ENCODE measurements around the gene CSTPP1.
"Not testable (repeated sequence)": the region's sequence is repeated elsewhere in the genome, so short reads cannot be mapped to it uniquely, and the experiment has no call there.

Gene CSTPP1

DNA sequence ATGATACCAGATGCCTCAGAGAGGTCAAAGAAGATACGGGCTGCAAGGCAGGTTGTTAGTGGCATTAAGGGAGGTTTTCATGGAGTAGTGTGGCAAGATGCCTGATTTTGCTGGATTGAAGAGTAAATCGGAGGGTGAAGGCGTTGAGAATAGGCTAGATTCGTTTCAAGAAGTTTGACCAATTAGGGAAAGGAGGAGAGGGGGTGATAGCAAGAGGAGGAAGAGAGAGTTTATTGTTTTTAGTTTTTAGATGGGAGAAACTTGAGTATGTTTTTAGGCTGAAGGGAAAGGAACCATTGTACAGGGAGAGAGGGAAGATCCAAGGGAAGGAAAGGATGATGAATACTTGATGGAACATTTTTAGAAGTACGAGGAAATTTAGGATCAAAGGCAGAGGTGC is 16.5 kb downstream of the CSTPP1 start:
- Mint-ChIP-seq H3K4me3 (no peak overlapping the region), H3K27ac (no peak overlapping the region), H3K27me3 (ENCODE audit: low read depth) (no peaks in the 10 kb centered on the region), H3K36me3 (ENCODE audit: low read depth) (no peaks in the 10 kb centered on the region), H3K4me1 (ENCODE audit: low read depth) (peaks cover 10% of the 10 kb centered on the region), H3K9me3 (no peaks in the 10 kb centered on the region)
- no peak for DNase-seq (ENCODE audit: low spot score)

DNA sequence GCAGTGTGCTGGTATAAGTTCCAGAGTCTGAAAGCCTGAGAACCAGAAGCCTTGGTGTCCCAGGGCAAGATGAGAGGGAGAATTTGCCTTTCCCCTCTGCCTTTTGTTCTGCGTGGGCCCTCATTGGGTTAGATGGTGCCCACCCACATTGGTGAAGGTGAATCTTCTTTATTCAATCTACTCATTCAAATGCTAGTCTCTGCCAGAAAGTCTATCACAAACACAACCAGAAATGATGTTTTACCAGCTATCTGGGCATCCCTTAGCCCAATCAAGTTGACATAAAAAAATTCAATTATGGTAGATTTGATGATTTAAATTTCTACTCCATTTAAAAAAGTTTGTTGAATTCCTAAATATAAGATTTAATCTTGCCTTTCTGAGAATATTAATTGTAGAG is 22.2 kb downstream of the CSTPP1 start:
- DNase-seq (ENCODE audit: low spot score), result no peak
- H3K4me3 Mint-ChIP-seq, result no peak overlapping the region
- peaks cover 9% of the 10 kb centered on the region for H3K9me3 Mint-ChIP-seq
- peaks cover 12% of the 10 kb centered on the region for H3K36me3 Mint-ChIP-seq (ENCODE audit: low read depth)
- no peaks in the 10 kb centered on the region for H3K4me1 Mint-ChIP-seq (ENCODE audit: low read depth)
- H3K27ac Mint-ChIP-seq, result no peak overlapping the region
- no peaks in the 10 kb centered on the region for H3K27me3 Mint-ChIP-seq (ENCODE audit: low read depth)

DNA sequence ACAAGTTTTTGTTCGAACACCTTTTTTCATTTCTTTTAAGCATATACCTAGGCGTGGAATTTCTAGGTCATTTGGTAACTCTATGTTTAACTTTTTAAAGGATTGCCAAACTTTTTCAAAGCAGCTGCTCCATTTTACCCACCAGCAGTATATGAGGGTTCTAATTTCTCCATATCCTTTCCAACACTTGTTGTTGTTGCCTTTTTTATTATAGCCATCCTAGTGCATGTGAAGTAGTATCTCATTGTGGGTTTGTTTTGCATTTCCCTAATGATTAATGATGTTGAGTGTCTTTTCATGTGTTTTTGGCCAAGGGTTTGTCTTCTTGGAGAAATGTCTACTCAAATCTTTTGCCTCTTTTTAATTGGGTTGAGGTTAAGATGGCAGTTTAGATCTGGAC is 24.5 kb downstream of the CSTPP1 start:
- Mint-ChIP-seq H3K9me3 (peaks cover 9% of the 10 kb centered on the region), H3K27ac (no peak overlapping the region), H3K4me1 (ENCODE audit: low read depth) (no peaks in the 10 kb centered on the region), H3K27me3 (ENCODE audit: low read depth) (no peaks in the 10 kb centered on the region), H3K36me3 (ENCODE audit: low read depth) (peaks cover 14% of the 10 kb centered on the region), H3K4me3 (no peak overlapping the region)
- DNase-seq (ENCODE audit: low spot score), result no peak

DNA sequence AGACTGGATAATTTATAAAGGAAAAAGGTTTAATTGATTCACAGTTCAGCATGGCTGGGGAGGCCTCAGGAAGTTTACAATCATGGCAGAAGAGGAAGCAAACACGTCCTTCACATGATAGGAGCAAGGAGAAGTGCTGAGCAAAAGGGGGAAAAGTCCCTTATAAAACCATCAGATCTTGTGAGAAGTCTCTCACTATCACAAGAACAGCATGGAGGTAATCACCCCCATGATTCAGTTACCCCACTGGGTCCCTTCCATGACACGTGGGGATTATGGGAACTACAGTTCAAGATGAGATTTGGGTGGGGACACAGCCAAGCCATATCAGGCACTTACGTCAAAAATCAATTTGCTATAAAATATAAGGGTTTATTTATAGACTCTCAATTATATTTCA is 25.3 kb downstream of the CSTPP1 start:
- not testable (repeated sequence) for H3K9me3 Mint-ChIP-seq; H3K27me3 Mint-ChIP-seq (ENCODE audit: low read depth); H3K27ac Mint-ChIP-seq; H3K4me1 Mint-ChIP-seq (ENCODE audit: low read depth); DNase-seq (ENCODE audit: low spot score); H3K4me3 Mint-ChIP-seq
- H3K36me3 Mint-ChIP-seq (ENCODE audit: low read depth), result peaks cover 14% of the 10 kb centered on the region

DNA sequence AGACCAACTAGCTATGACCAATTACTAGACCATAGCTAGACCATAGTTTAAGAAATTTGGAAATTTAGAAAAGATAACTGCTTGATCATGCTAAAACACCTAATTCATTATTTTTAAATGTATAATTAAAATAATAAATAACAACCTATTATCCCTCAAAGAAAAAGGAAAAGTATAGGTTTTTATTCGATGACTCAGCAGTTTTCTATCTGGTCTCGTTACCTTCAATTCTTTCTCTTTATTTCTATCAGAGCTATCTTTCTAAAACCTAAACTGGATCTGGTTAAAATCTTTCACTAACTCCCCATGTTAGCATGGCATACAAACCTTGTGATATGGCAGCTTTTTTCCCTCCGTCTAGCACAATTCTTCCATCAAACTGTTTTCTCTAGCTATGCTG is 27.3 kb downstream of the CSTPP1 start:
- Mint-ChIP-seq H3K4me3 (no peak overlapping the region), H3K9me3 (peaks cover 9% of the 10 kb centered on the region), H3K36me3 (ENCODE audit: low read depth) (peaks cover 14% of the 10 kb centered on the region), H3K27ac (no peak overlapping the region), H3K27me3 (ENCODE audit: low read depth) (no peaks in the 10 kb centered on the region), H3K4me1 (ENCODE audit: low read depth) (no peaks in the 10 kb centered on the region)
- DNase-seq (ENCODE audit: low spot score), result no peak

DNA sequence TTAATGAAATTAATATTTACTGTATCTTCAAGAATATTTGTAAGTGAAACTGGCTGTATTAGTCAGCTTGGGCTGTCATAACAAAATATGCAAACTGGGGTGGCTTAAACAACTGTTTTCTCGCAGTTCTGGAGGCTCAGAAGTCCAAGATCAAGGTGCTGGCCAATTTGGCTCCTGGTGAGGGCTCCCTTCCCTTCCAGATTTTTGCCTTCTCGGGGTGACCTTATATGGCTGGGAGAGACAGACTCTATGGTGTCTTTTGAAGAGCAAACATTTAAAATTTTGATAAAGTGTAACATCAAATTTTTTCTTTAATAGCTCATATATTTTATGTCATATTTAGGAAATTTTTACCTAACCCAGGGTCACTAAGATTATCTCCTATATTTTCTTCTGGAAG is 30.2 kb downstream of the CSTPP1 start:
- Mint-ChIP-seq H3K9me3 (peaks cover under 1% of the 10 kb centered on the region), H3K4me3 (no peak overlapping the region), H3K36me3 (ENCODE audit: low read depth) (peaks cover 10% of the 10 kb centered on the region), H3K27ac (no peak overlapping the region), H3K27me3 (ENCODE audit: low read depth) (no peaks in the 10 kb centered on the region), H3K4me1 (ENCODE audit: low read depth) (no peaks in the 10 kb centered on the region)
- no peak for DNase-seq (ENCODE audit: low spot score)

DNA sequence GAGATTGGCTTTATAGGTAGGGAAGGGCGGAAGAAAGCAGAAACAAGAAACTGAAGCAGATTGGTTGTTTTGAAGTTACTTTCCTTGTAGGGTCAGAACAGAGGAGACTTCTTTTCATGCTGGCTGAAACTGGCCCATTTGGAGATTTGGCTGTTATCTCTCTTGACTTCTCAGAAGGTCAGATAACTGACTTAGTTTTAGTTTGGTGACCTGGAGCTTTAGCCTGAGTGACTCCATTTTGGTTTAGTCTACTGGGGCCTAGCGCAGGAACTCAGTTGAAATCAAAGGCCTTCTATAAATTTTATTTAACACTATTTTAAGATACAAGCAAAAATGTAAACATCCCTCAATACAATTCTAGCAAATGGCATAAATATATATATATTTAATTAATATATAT is 31.4 kb downstream of the CSTPP1 start:
- no peak overlapping the region for H3K4me3 Mint-ChIP-seq
- H3K4me1 Mint-ChIP-seq (ENCODE audit: low read depth), result no peaks in the 10 kb centered on the region
- peaks cover 5% of the 10 kb centered on the region for H3K36me3 Mint-ChIP-seq (ENCODE audit: low read depth)
- H3K27me3 Mint-ChIP-seq (ENCODE audit: low read depth), result no peaks in the 10 kb centered on the region
- no peak overlapping the region for H3K27ac Mint-ChIP-seq
- H3K9me3 Mint-ChIP-seq, result no peaks in the 10 kb centered on the region
- no peak for DNase-seq (ENCODE audit: low spot score)

DNA sequence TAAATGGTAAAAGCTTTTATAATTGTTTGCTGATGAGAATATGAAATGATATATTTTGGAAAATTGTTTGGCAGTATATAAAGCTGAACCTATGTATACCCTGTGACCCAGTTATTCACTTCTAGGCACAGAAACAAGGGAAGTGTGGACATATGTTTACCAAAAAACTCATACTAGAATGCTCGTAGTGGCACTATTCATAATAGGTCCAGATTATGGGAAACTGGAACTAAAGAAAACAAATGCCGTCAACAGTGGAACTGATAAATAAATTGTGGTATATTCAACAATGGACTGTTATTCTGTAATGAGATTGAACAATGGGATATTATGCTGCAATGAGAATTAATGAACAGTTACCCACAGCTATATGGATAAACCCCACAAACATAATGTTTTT is 32.8 kb downstream of the CSTPP1 start:
- H3K4me3 Mint-ChIP-seq, result no peak overlapping the region
- no peak overlapping the region for H3K27ac Mint-ChIP-seq
- DNase-seq (ENCODE audit: low spot score), result no peak

DNA sequence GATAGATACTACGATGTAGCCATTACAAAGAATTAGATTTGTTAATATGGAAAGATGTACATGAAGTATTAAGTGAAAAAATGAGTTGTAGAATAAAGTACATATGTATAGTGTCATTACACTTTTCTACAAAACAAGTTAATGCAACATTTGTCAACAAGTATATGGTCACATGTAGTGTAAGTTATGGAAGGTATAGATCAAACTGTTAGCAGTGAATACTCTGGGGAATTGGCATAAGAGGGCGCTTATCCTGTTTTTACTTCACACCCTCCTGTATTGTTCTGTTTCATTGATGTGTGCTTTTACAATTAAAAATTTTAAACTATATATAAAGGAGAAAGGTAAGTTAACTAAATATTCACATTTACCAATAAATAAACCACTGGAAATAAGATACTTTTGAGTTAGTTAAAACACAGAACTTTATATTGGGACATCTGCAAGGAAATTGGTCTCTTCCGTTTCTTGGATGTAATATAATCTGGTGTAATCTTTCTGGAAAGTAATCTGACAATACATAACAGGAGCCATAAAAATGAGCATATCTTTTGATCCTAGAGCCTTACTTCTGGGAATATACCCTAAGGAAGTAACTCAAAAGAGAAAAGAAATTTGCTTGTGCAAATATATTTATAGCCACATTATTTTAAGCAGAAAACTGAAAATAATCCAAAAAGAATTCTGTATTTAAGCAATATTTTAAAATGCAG is 34.5 kb downstream of the CSTPP1 start:
- no peak for DNase-seq (ENCODE audit: low spot score)
- H3K4me3 Mint-ChIP-seq, result no peak overlapping the region
- H3K9me3 Mint-ChIP-seq, result no peaks in the 10 kb centered on the region
- no peaks in the 10 kb centered on the region for H3K27me3 Mint-ChIP-seq (ENCODE audit: low read depth)
- peaks cover 5% of the 10 kb centered on the region for H3K4me1 Mint-ChIP-seq (ENCODE audit: low read depth)
- H3K27ac Mint-ChIP-seq, result no peak overlapping the region
- H3K36me3 Mint-ChIP-seq (ENCODE audit: low read depth), result no peaks in the 10 kb centered on the region

More for the DNA sequence above, 32.8 kb downstream of the CSTPP1 start:
- Mint-ChIP-seq H3K4me1 (ENCODE audit: low read depth) (no peaks in the 10 kb centered on the region), H3K9me3 (no peaks in the 10 kb centered on the region), H3K27me3 (ENCODE audit: low read depth) (no peaks in the 10 kb centered on the region), H3K36me3 (ENCODE audit: low read depth) (no peaks in the 10 kb centered on the region)

DNA sequence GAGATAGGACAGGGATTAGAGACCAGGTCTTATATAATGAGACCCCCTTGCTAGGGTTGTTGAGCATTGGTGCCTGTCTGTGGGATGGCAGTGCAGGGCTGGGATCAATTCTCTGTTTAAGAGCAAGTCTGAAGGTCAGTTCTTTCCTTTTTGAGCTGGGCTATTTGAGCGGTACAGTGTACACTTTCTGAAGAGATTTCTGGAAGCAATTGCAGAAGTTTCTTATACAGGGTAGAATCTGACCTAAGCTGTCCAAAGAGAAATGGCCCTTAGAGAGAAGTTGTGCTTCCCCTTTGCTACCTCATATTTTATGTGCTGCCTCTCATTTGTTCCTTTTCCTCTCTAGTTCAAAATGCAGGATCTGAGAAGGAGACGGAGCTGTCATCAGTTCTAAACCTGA is 35.8 kb downstream of the CSTPP1 start:
- H3K36me3 Mint-ChIP-seq (ENCODE audit: low read depth), result no peaks in the 10 kb centered on the region
- DNase-seq (ENCODE audit: low spot score), result no peak
- no peaks in the 10 kb centered on the region for H3K27me3 Mint-ChIP-seq (ENCODE audit: low read depth)
- H3K27ac Mint-ChIP-seq, result no peak overlapping the region
- H3K9me3 Mint-ChIP-seq, result no peaks in the 10 kb centered on the region
- no peak overlapping the region for H3K4me3 Mint-ChIP-seq
- peaks cover 5% of the 10 kb centered on the region for H3K4me1 Mint-ChIP-seq (ENCODE audit: low read depth)

DNA sequence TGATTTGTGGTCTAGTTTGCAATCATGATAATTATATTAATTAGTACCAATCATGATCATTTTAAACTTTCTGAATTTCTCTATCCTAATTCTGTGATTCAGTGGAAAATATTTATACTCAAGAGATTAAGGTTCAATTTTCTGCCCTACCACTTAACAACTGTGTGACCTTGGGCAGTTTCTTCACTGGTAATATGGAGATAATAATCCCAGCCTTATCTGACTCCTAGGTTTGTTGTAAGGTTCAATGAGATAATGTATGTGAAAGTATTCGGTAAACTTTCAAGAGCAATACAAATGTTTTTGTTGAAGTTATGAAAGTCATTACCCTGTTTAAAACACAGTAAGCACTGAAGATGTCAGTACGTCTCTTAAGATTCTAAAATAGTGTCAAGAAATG is 36.3 kb downstream of the CSTPP1 start:
- no peak overlapping the region for H3K27ac Mint-ChIP-seq
- H3K27me3 Mint-ChIP-seq (ENCODE audit: low read depth), result no peaks in the 10 kb centered on the region
- DNase-seq (ENCODE audit: low spot score), result no peak
- no peaks in the 10 kb centered on the region for H3K9me3 Mint-ChIP-seq
- no peak overlapping the region for H3K4me3 Mint-ChIP-seq
- no peaks in the 10 kb centered on the region for H3K36me3 Mint-ChIP-seq (ENCODE audit: low read depth)
- H3K4me1 Mint-ChIP-seq (ENCODE audit: low read depth), result peaks cover 5% of the 10 kb centered on the region

DNA sequence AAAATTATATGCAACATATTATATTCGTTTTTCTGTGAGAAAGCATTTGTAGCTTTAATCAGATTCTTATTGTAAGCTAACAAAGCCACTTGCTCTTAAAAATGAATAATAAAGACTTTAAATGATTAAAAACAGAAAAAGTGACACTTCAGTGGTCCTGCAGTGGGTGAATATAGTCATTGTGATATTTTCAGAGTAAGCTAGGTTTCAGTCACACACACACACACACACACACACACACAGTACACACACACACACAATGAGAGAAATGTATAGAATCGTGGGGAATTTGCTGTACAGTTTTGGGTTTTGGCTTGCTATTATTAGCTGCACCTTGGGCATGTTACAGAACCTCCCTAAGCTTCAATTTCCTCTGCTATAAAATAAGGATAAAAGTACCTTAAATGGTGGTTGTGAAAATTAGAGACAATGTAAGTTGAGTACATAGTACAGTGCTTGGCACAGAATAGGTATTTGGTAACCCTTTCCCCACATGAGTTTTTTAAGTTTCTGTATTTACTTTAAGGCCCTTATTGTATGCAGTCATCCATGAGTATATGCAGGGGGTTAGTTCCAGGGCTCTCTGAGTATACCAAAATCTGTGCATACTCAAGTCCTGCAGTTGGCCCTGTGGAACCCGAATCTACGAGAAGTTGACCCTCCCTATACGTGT is 39.8 kb downstream of the CSTPP1 start:
- H3K9me3 Mint-ChIP-seq, result no peaks in the 10 kb centered on the region
- H3K4me1 Mint-ChIP-seq (ENCODE audit: low read depth), result peaks cover 8% of the 10 kb centered on the region
- H3K27me3 Mint-ChIP-seq (ENCODE audit: low read depth), result no peaks in the 10 kb centered on the region
- no peaks in the 10 kb centered on the region for H3K36me3 Mint-ChIP-seq (ENCODE audit: low read depth)
- H3K4me3 Mint-ChIP-seq, result no peak overlapping the region
- DNase-seq (ENCODE audit: low spot score), result no peak
- no peak overlapping the region for H3K27ac Mint-ChIP-seq

DNA sequence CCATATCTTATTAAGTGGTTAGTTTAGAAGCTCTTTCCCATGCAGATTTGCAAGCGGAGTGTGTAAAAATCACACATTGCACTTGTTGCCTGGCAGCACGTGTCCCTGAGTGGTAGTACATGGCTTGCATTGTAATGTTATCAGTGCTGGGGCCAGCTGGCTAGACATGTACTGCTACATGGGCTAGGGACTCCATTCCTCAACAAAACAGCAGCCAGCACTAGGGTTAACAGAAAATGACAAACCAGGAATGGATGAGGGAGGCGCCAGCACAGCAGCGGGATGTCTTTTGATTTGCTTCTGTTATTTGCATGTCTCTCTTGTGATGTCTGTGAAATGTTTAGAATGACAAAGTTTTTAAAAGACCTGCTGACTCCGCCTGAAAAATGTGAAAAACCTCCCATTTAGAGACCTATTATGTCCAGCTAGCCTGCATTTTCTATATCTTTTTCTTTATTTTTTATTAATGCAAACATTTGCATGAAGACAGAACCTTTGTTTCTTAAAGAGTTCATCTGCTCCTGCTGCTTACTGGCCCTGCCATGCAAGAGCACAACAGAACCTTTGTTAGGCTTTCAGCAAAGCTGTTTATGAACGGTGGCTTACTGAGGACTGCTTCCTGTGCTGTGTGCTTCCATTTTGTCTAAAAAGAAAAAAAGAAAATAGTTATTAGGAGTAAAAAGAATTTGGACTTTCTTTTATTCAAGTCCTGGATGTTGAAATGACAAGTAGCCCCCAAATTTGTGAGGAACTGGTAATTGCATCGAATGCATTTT is 40.7 kb downstream of the CSTPP1 start:
- H3K4me3 Mint-ChIP-seq, result no peak overlapping the region
- no peaks in the 10 kb centered on the region for H3K27me3 Mint-ChIP-seq (ENCODE audit: low read depth)
- DNase-seq (ENCODE audit: low spot score), result no peak

DNA sequence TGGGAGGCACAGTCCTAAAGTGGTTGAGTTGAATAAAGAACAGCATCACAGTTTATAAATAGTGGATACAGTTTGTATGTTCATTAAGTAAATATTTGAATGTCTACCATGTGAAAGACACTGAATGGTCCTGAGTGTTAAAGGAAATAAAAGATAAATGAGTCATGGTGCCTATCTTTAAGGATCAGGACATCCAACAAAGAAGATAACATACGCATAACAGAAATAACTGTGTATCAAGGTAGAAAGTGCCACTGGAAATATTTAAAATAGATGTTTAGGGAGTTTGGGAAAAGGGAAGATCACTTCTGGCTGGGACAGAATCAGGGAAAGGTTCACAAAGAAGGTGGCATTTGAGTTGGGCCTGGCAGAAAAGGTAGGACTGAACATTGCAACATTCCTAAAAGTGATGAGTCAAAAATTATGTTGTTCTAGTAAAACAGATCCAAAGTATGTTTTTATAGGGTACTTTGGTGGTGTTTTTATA is 41.5 kb downstream of the CSTPP1 start:
- Mint-ChIP-seq H3K4me1 (ENCODE audit: low read depth) (peaks cover 13% of the 10 kb centered on the region), H3K27ac (no peak overlapping the region)
- DNase-seq (ENCODE audit: low spot score), result no peak

More for the DNA sequence above, 40.7 kb downstream of the CSTPP1 start:
- Mint-ChIP-seq H3K4me1 (ENCODE audit: low read depth) (peaks cover 13% of the 10 kb centered on the region), H3K36me3 (ENCODE audit: low read depth) (no peaks in the 10 kb centered on the region), H3K27ac (no peak overlapping the region), H3K9me3 (no peaks in the 10 kb centered on the region)

More for the DNA sequence above, 41.5 kb downstream of the CSTPP1 start:
- no peaks in the 10 kb centered on the region for H3K36me3 Mint-ChIP-seq (ENCODE audit: low read depth)
- no peak overlapping the region for H3K4me3 Mint-ChIP-seq
- peaks cover under 1% of the 10 kb centered on the region for H3K27me3 Mint-ChIP-seq (ENCODE audit: low read depth)
- H3K9me3 Mint-ChIP-seq, result no peaks in the 10 kb centered on the region
